ENCODE data around the gene OXNAD1.
A peak's percentile ranks its signal among the peaks of the same experiment; 100 is the strongest.

Gene OXNAD1

DNA sequence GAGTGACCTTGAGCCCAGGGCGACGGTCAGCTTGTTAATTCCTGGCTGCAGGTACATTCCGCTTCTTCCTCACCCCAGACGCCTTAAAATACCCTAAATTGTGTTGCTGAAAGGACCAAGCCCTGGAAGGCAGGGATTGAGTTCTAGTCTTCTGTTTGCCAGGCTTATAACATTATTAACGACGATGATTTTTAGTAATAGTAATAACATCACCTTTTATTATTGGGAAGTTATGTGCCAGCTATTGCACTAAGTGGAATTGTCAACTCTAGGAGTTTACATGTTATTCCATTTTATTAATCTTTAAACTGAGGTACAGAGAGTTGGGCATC is 409 bp downstream of the OXNAD1 start:
- Histone ChIP-seq H3K9me3 (no peaks in the 10 kb centered on the region), H3K27me3 (no peaks in the 10 kb centered on the region), H3K4me1 (peaks cover 0 to 54% (median 24%) of the 10 kb centered on the region in 4 donors), H3K27ac (peak overlapping the region; percentile 88 to 91), H3K4me3 (peak overlapping the region; percentile 65 to 81), H3K36me3 (peaks cover 2 to 7% (median 3%) of the 10 kb centered on the region in 3 donors)
- no peak for DNase-seq
- intact Hi-C loops (cut with DNase I; ENCODE audit: low total_unique reads): no loop called here
- TF ChIP-seq CTCF (IDR thresholded peaks at IDR 0.05): no peak

GRCh38 chr3:16266714-16267113 is 1.7 kb downstream of the OXNAD1 start:
- no peak for TF ChIP-seq CTCF (IDR thresholded peaks at IDR 0.05)
- H3K4me1 ChIP-seq: peaks cover 0 to 48% (median 24%) of the 10 kb centered on the region in 4 donors
- peaks cover 11 to 15% (median 15%) of the 10 kb centered on the region in 3 donors for H3K36me3 ChIP-seq
- no peak for DNase-seq
- no peaks in the 10 kb centered on the region for H3K27me3 ChIP-seq
- no peak overlapping the region for H3K27ac ChIP-seq
- no peak overlapping the region for H3K4me3 ChIP-seq
- no peaks in the 10 kb centered on the region for H3K9me3 ChIP-seq
- intact Hi-C loops (cut with DNase I; ENCODE audit: low total_unique reads): no loop called here

DNA sequence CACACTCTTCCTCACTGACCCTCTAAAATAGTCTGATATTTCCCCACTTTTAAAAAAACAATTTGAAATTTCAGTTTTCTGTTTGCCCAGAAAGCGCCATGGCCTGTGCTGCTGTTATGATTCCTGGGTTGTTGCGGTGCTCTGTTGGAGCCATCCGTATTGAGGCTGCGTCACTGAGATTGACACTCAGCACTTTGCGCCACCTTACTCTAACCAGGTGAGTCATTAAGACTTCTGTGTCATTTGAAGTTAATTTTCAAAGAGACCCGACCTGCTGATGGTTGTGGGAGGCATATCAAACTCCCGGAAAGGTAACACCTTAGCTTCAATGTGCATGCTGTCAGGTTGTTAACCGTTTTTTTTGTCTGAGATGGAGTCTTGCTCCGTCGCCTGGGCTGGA is 5.8 kb downstream of the OXNAD1 start:
- TF ChIP-seq CTCF (IDR thresholded peaks at IDR 0.05): no peak
- DNase-seq: no peak
- no peak overlapping the region for H3K27ac ChIP-seq
- intact Hi-C loops (cut with DNase I; ENCODE audit: low total_unique reads): no loop called here
- no peak overlapping the region for H3K4me3 ChIP-seq
- peaks cover 14 to 32% (median 26%) of the 10 kb centered on the region in 3 donors for H3K36me3 ChIP-seq
- no peaks in the 10 kb centered on the region for H3K9me3 ChIP-seq
- peaks cover 0 to 22% (median 10%) of the 10 kb centered on the region in 4 donors for H3K4me1 ChIP-seq
- H3K27me3 ChIP-seq: no peaks in the 10 kb centered on the region

GRCh38 chr3:16272588-16272987 is 7.6 kb downstream of the OXNAD1 start:
- Histone ChIP-seq H3K4me3 (no peak overlapping the region), H3K27me3 (no peaks in the 10 kb centered on the region), H3K36me3 (peaks cover 14 to 40% (median 26%) of the 10 kb centered on the region in 3 donors), H3K4me1 (peaks cover 0 to 8% (median 2%) of the 10 kb centered on the region in 4 donors), H3K9me3 (no peaks in the 10 kb centered on the region), H3K27ac (no peak overlapping the region)
- DNase-seq: no peak
- intact Hi-C loops (cut with DNase I; ENCODE audit: low total_unique reads): no loop called here
- TF ChIP-seq CTCF (IDR thresholded peaks at IDR 0.05): no peak

- H3K9me3 ChIP-seq: no peaks in the 10 kb centered on the region
- no peak for DNase-seq
- intact Hi-C loops (cut with DNase I; ENCODE audit: low total_unique reads): no loop called here
- H3K27ac ChIP-seq: no peak overlapping the region
- TF ChIP-seq CTCF (IDR thresholded peaks at IDR 0.05): no peak
- peaks cover 14 to 40% (median 26%) of the 10 kb centered on the region in 3 donors for H3K36me3 ChIP-seq
- H3K4me3 ChIP-seq: no peak overlapping the region
- H3K4me1 ChIP-seq: no peaks in the 10 kb centered on the region
- H3K27me3 ChIP-seq: no peaks in the 10 kb centered on the region
These were observed 8.9 kb downstream of the OXNAD1 start for GRCh38 chr3:16273867-16274266.

DNA sequence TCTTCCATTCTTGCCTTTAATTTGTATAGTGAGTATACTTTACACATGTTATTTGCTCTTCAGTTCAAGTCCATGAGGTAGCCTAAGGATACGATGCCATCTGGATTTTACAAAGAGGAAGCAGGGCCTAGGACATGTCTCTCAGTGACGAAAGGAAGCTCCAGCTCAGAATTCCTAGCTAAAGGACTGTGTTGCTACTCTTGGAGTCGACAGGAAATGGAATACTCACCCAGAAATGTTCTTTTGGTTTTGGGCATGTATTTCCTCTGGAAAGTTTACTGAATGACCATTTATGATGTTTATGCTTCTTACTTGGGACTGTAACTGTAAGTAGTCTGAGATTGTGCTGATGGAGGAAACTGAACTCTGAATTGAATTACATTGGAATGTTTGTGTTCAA is 12.5 kb downstream of the OXNAD1 start:
- no peak for TF ChIP-seq CTCF (IDR thresholded peaks at IDR 0.05)
- Histone ChIP-seq H3K27ac (no peak overlapping the region), H3K36me3 (peaks cover 0 to 20% (median 6%) of the 10 kb centered on the region in 3 donors), H3K9me3 (no peaks in the 10 kb centered on the region), H3K4me3 (no peak overlapping the region), H3K4me1 (no peaks in the 10 kb centered on the region), H3K27me3 (no peaks in the 10 kb centered on the region)
- intact Hi-C loops (cut with DNase I; ENCODE audit: low total_unique reads): no loop called here
- DNase-seq: no peak

Data from tibial artery (tissue), 4 donors.